GM21367 (cell line): ENCODE results near the gene PRKG2.
"Not testable (repeated sequence)": the region's sequence is repeated elsewhere in the genome, so short reads cannot be mapped to it uniquely, and the experiment has no call there.

Experiments used
- ATAC-seq: cut with Tn5 transposase; IDR thresholded peaks from one replicate; pipeline ENCODE4 v1.9.1; 2021; ENCODE audit not compliant: unreplicated experiment

Gene PRKG2

GRCh38 chr4:81214881-81215868 lies at the start of gene PRKG2:
TSS of gene PRKG2 (minus strand) at chr4:81215222. CDS start at chr4:81205047, 10,175 bp downstream.
- no peak for ATAC-seq

- no peak for ATAC-seq
Observed at GRCh38 chr4:81260443-81261101, 45.5 kb upstream of the PRKG2 start.

- ATAC-seq, result no peak
Observed at GRCh38 chr4:81258841-81259550, 44.0 kb upstream of the PRKG2 start.

- no peak for ATAC-seq
Observed at GRCh38 chr4:81257816-81258215, 42.8 kb upstream of the PRKG2 start.

GRCh38 chr4:81257021-81257420 lies 42.0 kb upstream of the PRKG2 start:
- no peak for ATAC-seq

GRCh38 chr4:81256059-81256970 lies 41.3 kb upstream of the PRKG2 start:
- ATAC-seq, result no peak

- no peak for ATAC-seq
Observed at GRCh38 chr4:81255524-81255923, 40.5 kb upstream of the PRKG2 start.

GRCh38 chr4:81250430-81250829 lies 35.4 kb upstream of the PRKG2 start:
- no peak for ATAC-seq

- ATAC-seq, result no peak
Observed at GRCh38 chr4:81245218-81246009, 30.4 kb upstream of the PRKG2 start.

- no peak for ATAC-seq
Observed at GRCh38 chr4:81237791-81238190, 22.8 kb upstream of the PRKG2 start.

GRCh38 chr4:81235982-81236749 lies 21.1 kb upstream of the PRKG2 start:
- ATAC-seq, result no peak

GRCh38 chr4:81227968-81228367 lies 12.9 kb upstream of the PRKG2 start:
- no peak for ATAC-seq

- ATAC-seq, result no peak
Observed at GRCh38 chr4:81227138-81227537, 12.1 kb upstream of the PRKG2 start.

GRCh38 chr4:81225252-81225651 lies 10.2 kb upstream of the PRKG2 start:
- ATAC-seq, result no peak

- not testable (repeated sequence) for ATAC-seq
Observed at GRCh38 chr4:81222082-81222472, 7.1 kb upstream of the PRKG2 start.

- no peak for ATAC-seq
Observed at GRCh38 chr4:81221303-81222081, 6.5 kb upstream of the PRKG2 start.

GRCh38 chr4:81220271-81220670 lies 5.2 kb upstream of the PRKG2 start:
- no peak for ATAC-seq

GRCh38 chr4:81218206-81218605 lies 3.2 kb upstream of the PRKG2 start:
- no peak for ATAC-seq
